ENCODE data around the gene DCST2.

GRCh38 chr1:154972517-154973343 is 60.9 kb downstream of the DCST2 start:
- TF ChIP-seq HMG20B (CRISPR knock-in tag; IDR thresholded peaks at IDR 0.05) (no peak), EP300 (IDR thresholded peaks at IDR 0.05; ENCODE audit: low read length) (no peak), TFAM (CRISPR knock-in tag; conservative IDR thresholded peaks at IDR 0.05) (no peak), CTCF (IDR thresholded peaks at IDR 0.05 in 2 of 3, conservative IDR thresholded peaks at IDR 0.05 in 1 of 3; ENCODE audit: insufficient read depth in 2 of 3, low read depth in 1 of 3, low read length in 3 of 3) (no peak), MAFK (IDR thresholded peaks at IDR 0.05; ENCODE audit: low read length) (no peak), POLR2AphosphoS5 (IDR thresholded peaks at IDR 0.05; ENCODE audit: control insufficient read depth, insufficient read depth, low read depth, low read length) (no peak), MITF (IDR thresholded peaks at IDR 0.05) (no peak), CUX1 (CRISPR knock-in tag; IDR thresholded peaks at IDR 0.05) (0 out of 2 replicates have a peak, but pooled peaks have one; percentile 47), HDAC2 (IDR thresholded peaks at IDR 0.05) (no peak), ZNF354B (CRISPR knock-in tag; IDR thresholded peaks at IDR 0.05) (no peak), SETDB1 (IDR thresholded peaks at IDR 0.05; ENCODE audit: low read length) (no peak), RBM22 (IDR thresholded peaks at IDR 0.05; ENCODE audit: low read depth, low read length, poor library complexity, severe bottlenecking) (no peak), ZC3H11A (IDR thresholded peaks at IDR 0.05; ENCODE audit: low read depth, low read length) (no peak)

Measured in K562 (cell line).